ENCODE data around the gene RANBP9. TPM values are rescaled to one million over a fixed set of nuclear protein-coding genes. Genes with fewer than 3 reads are reported as not detected.

The RANBP9 gene
- total and polyA plus RNA-seq, 9 of the 15 experiments (the other 6 are each of a cell fraction or from before 2014, with no cell fraction given), result 27.5 to 130 (median 61.5) TPM

- peak; percentile 67; the same call in 1 of the 2 replicates for TF ChIP-seq RREB1 (CRISPR knock-in tag; IDR thresholded peaks at IDR 0.05)
- TF ChIP-seq GATA2 (CRISPR knock-in tag; IDR thresholded peaks at IDR 0.05), result no peak
- TF ChIP-seq BRF2 (IDR thresholded peaks at IDR 0.05; ENCODE audit: borderline replicate concordance, insufficient read depth, insufficient read length), result no peak
- 0 out of 2 replicates have a peak, but pooled peaks have one; percentile 36 for TF ChIP-seq FOXP4 (CRISPR knock-in tag; IDR thresholded peaks at IDR 0.05; ENCODE audit: borderline replicate concordance)
- no peak for TF ChIP-seq MBD1 (CRISPR knock-in tag; IDR thresholded peaks at IDR 0.05)
- no peak for TF ChIP-seq MTA2 (IDR thresholded peaks at IDR 0.05; ENCODE audit: low read depth)
- peak; percentile 82 for TF ChIP-seq MAX (CRISPR knock-in tag; IDR thresholded peaks at IDR 0.05)
- no peak for TF ChIP-seq ZNF696 (CRISPR knock-in tag; conservative IDR thresholded peaks at IDR 0.05)
- no peak for TF ChIP-seq NELFE (IDR thresholded peaks at IDR 0.05; ENCODE audit: insufficient read depth, insufficient read length)
- peak; percentile 15 to 68; a peak in 2 of 4 replicates for TF ChIP-seq TEAD1 (CRISPR knock-in tag; IDR thresholded peaks at IDR 0.05)
- no peak for TF ChIP-seq TAF7 (tag; IDR thresholded peaks at IDR 0.05)
- TF ChIP-seq USF1 (CRISPR knock-in tag; IDR thresholded peaks at IDR 0.05), result no peak
- peak; percentile 88 for TF ChIP-seq NCOA6 (IDR thresholded peaks at IDR 0.05)
- TF ChIP-seq GTF2F1 (IDR thresholded peaks at IDR 0.05; ENCODE audit: low read depth, low read length), result no peak
These were observed at the start of gene RANBP9 (continued) for GRCh38 chr6:13711733-13712598.

All from K562 (cell line).